ENCODE results near the gene ADAMTS16.

ADAMTS16 gene

DNA sequence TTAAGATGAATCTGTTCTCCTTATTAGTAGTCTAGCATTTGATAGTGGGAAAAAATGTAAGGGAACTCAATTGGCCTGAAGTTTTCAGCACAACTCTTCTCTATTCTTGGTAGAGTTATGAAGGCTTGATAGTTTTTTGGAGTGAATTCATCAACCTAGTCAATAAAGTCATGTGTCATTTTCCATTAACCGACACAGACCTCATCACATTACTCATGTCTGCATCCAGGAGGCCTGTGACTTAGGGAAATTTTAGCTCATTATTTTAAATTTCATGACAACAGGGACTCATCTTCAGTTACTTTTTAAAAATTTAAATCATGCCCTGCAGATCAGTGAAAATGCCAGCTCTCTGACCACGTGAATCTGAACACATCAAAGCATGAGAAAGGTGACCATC is 63.3 kb downstream of the ADAMTS16 start:
- Histone ChIP-seq H3K9ac (ENCODE audit: low read length) (no peak overlapping the region), H2AK5ac (ENCODE audit: low read length) (no peak overlapping the region), H2BK5ac (ENCODE audit: low read depth, low read length, poor library complexity) (no peak overlapping the region), H3K79me2 (ENCODE audit: control insufficient read depth, insufficient read depth, low read length, poor library complexity) (no peaks in the 10 kb centered on the region), H3K4me3 (ENCODE audit: low read depth, low read length) (no peak overlapping the region), H3K18ac (ENCODE audit: low read length) (no peak overlapping the region), H3K27me3 (ENCODE audit: insufficient read depth, low read length) (no peaks in the 10 kb centered on the region), H2AFZ (ENCODE audit: insufficient read depth, low read length, poor library complexity) (no peak overlapping the region), H3K27ac (ENCODE audit: low read depth, low read length) (no peak overlapping the region), H2BK12ac (ENCODE audit: low read length) (no peak overlapping the region), H4K8ac (ENCODE audit: low read depth, low read length) (no peak overlapping the region), H3K4ac (ENCODE audit: low read depth, low read length) (no peak overlapping the region), H3K79me1 (ENCODE audit: low read length) (peaks cover 2% of the 10 kb centered on the region), H3K4me1 (ENCODE audit: control insufficient read depth in 1 of 2, insufficient read depth in 2 of 2, low read length in 2 of 2) (peaks cover 0 to 2% of the 10 kb centered on the region in 2 experiments), H4K12ac (ENCODE audit: low read depth, low read length) (no peak overlapping the region), H3K14ac (ENCODE audit: low read length) (no peak overlapping the region), H4K91ac (ENCODE audit: low read depth, low read length) (no peak overlapping the region), H3K4me2 (ENCODE audit: low read length) (no peak overlapping the region), H2BK120ac (ENCODE audit: insufficient read depth, low read length, poor library complexity) (no peak overlapping the region), H3K9me3 (ENCODE audit: insufficient read depth, low read depth, low read length) (no peaks in the 10 kb centered on the region), H3K36me3 (ENCODE audit: control insufficient read depth in 1 of 2, insufficient read depth in 2 of 2, low read length in 2 of 2) (no peaks in the 10 kb centered on the region), H3K23ac (ENCODE audit: low read length) (no peak overlapping the region)
- no peak for DNase-seq
- WGBS (ENCODE audit: extremely low coverage, insufficient coverage, insufficient read length), result no CpG with 5 or more reads among the region's 2 CpGs

DNA sequence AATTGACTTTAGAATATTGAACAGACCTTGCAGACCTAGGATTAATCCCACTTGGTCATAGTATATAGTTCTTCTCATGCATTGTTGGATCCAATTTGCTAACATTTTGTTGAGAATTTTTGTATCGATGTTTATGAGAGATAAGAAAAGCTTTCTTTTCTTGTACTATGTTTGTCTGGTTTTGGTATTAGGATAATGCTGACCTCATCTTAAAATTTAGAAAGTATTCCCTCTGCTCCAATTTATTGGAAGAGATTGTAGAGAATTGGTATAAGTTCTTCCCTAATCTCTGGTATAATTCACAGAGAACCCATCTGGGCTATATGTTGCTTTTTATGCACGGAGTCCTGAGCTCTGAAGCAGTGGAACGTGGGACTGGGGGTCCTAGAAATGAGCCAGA is 67.7 kb downstream of the ADAMTS16 start:
- H2AK5ac ChIP-seq (ENCODE audit: low read length), result no peak overlapping the region
- H2AFZ ChIP-seq (ENCODE audit: insufficient read depth, low read length, poor library complexity), result no peak overlapping the region
- no peaks in the 10 kb centered on the region for H3K79me1 ChIP-seq (ENCODE audit: low read length)
- no peak overlapping the region for H4K8ac ChIP-seq (ENCODE audit: low read depth, low read length)
- no peak overlapping the region for H3K4ac ChIP-seq (ENCODE audit: low read depth, low read length)
- no peak overlapping the region for H3K4me3 ChIP-seq (ENCODE audit: low read depth, low read length)
- H3K4me2 ChIP-seq (ENCODE audit: low read length), result no peak overlapping the region
- no CpG with 5 or more reads among the region's 3 CpGs for WGBS (ENCODE audit: extremely low coverage, insufficient coverage, insufficient read length)
- no peak overlapping the region for H2BK12ac ChIP-seq (ENCODE audit: low read length)
- H3K9me3 ChIP-seq (ENCODE audit: insufficient read depth, low read depth, low read length), result no peaks in the 10 kb centered on the region
- no peak overlapping the region for H3K27ac ChIP-seq (ENCODE audit: low read depth, low read length)
- no peak for DNase-seq
- H3K36me3 ChIP-seq (ENCODE audit: control insufficient read depth in 1 of 2, insufficient read depth in 2 of 2, low read length in 2 of 2), result no peaks in the 10 kb centered on the region
- no peaks in the 10 kb centered on the region for H3K4me1 ChIP-seq (ENCODE audit: control insufficient read depth in 1 of 2, insufficient read depth in 2 of 2, low read length in 2 of 2)
- no peak overlapping the region for H3K23ac ChIP-seq (ENCODE audit: low read length)
- no peaks in the 10 kb centered on the region for H3K27me3 ChIP-seq (ENCODE audit: insufficient read depth, low read length)
- H3K14ac ChIP-seq (ENCODE audit: low read length), result no peak overlapping the region
- H3K79me2 ChIP-seq (ENCODE audit: control insufficient read depth, insufficient read depth, low read length, poor library complexity), result no peaks in the 10 kb centered on the region
- no peak overlapping the region for H3K18ac ChIP-seq (ENCODE audit: low read length)
- no peak overlapping the region for H4K91ac ChIP-seq (ENCODE audit: low read depth, low read length)
- no peak overlapping the region for H3K9ac ChIP-seq (ENCODE audit: low read length)
- H2BK120ac ChIP-seq (ENCODE audit: insufficient read depth, low read length, poor library complexity), result no peak overlapping the region
- H2BK5ac ChIP-seq (ENCODE audit: low read depth, low read length, poor library complexity), result no peak overlapping the region
- H4K12ac ChIP-seq (ENCODE audit: low read depth, low read length), result no peak overlapping the region

DNA sequence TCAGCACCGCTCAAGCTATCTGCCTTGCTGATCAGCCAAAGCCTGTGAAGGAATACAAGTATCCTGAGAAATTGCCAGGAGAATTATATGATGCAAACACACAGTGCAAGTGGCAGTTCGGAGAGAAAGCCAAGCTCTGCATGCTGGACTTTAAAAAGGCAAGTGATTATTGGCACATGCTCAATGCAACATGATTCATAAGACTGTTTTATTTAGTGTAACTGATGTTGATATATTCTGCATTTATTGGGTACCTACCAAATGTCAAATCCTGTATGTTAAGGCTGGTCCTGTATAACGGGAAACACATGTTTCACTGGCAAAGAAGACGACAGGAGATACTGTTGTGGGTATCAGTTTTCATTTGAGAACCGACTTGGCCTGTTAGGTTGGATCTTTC is 69.0 kb downstream of the ADAMTS16 start:
- no peak for DNase-seq
- H2AFZ ChIP-seq (ENCODE audit: insufficient read depth, low read length, poor library complexity), result no peak overlapping the region
- no peak overlapping the region for H4K12ac ChIP-seq (ENCODE audit: low read depth, low read length)
- no peaks in the 10 kb centered on the region for H3K4me1 ChIP-seq (ENCODE audit: control insufficient read depth in 1 of 2, insufficient read depth in 2 of 2, low read length in 2 of 2)
- H3K18ac ChIP-seq (ENCODE audit: low read length), result no peak overlapping the region
- no peak overlapping the region for H2BK5ac ChIP-seq (ENCODE audit: low read depth, low read length, poor library complexity)
- H3K9me3 ChIP-seq (ENCODE audit: insufficient read depth, low read depth, low read length), result no peaks in the 10 kb centered on the region
- H4K8ac ChIP-seq (ENCODE audit: low read depth, low read length), result no peak overlapping the region
- H2AK5ac ChIP-seq (ENCODE audit: low read length), result no peak overlapping the region
- no peak overlapping the region for H2BK12ac ChIP-seq (ENCODE audit: low read length)
- H3K4me3 ChIP-seq (ENCODE audit: low read depth, low read length), result no peak overlapping the region
- no peaks in the 10 kb centered on the region for H3K36me3 ChIP-seq (ENCODE audit: control insufficient read depth in 1 of 2, insufficient read depth in 2 of 2, low read length in 2 of 2)
- no peak overlapping the region for H2BK120ac ChIP-seq (ENCODE audit: insufficient read depth, low read length, poor library complexity)
- H3K23ac ChIP-seq (ENCODE audit: low read length), result no peak overlapping the region
- no peak overlapping the region for H3K14ac ChIP-seq (ENCODE audit: low read length)
- no peak overlapping the region for H4K91ac ChIP-seq (ENCODE audit: low read depth, low read length)
- H3K4me2 ChIP-seq (ENCODE audit: low read length), result peak overlapping the region; percentile 30
- no CpG with 5 or more reads among the region's 5 CpGs for WGBS (ENCODE audit: extremely low coverage, insufficient coverage, insufficient read length)
- no peak overlapping the region for H3K4ac ChIP-seq (ENCODE audit: low read depth, low read length)
- no peak overlapping the region for H3K27ac ChIP-seq (ENCODE audit: low read depth, low read length)
- no peaks in the 10 kb centered on the region for H3K27me3 ChIP-seq (ENCODE audit: insufficient read depth, low read length)
- H3K9ac ChIP-seq (ENCODE audit: low read length), result no peak overlapping the region
- H3K79me1 ChIP-seq (ENCODE audit: low read length), result no peaks in the 10 kb centered on the region
- no peaks in the 10 kb centered on the region for H3K79me2 ChIP-seq (ENCODE audit: control insufficient read depth, insufficient read depth, low read length, poor library complexity)

DNA sequence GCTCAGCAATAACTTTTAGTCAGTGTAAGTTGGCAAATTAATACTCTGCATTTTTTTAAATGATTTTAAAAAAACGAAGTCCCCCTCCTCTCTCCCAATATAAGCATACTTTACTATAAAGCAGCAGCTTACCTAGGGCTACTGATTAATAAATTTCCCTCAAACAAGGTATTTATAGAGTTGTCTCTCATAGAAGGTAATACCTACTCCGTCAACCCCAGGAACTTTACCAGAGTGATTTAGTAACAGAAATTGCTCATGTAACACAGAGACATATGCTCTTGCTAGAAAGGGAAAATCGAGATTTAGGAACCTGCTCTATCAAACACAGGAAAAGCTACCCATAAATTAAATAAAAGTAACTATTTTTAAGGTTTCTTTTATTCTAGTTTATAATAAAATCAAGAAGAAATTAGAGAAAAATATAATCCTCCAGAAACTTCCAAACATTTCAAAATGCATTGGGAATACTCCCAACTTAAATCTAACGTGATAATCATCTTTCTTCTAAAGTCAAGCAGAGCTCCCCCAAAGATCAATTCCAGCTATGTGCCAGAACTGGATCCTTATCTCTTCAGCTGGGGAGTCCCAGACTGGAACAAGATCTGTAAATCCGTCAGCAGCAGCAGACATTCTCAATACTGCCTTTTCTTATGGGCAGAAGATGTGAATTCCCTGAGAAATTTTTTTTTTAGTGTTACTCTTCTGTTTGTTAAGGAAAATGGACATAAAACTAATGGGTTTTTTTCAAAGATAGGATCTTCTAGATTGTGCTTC is 69.6 kb downstream of the ADAMTS16 start:
- H3K4ac ChIP-seq (ENCODE audit: low read depth, low read length), result no peak overlapping the region
- H3K4me3 ChIP-seq (ENCODE audit: low read depth, low read length), result no peak overlapping the region
- no peak overlapping the region for H3K4me2 ChIP-seq (ENCODE audit: low read length)
- H3K9ac ChIP-seq (ENCODE audit: low read length), result no peak overlapping the region
- no CpG with 5 or more reads among the region's 5 CpGs for WGBS (ENCODE audit: extremely low coverage, insufficient coverage, insufficient read length)
- H4K91ac ChIP-seq (ENCODE audit: low read depth, low read length), result no peak overlapping the region
- DNase-seq, result no peak
- no peaks in the 10 kb centered on the region for H3K4me1 ChIP-seq (ENCODE audit: control insufficient read depth in 1 of 2, insufficient read depth in 2 of 2, low read length in 2 of 2)
- H2BK12ac ChIP-seq (ENCODE audit: low read length), result no peak overlapping the region
- no peaks in the 10 kb centered on the region for H3K9me3 ChIP-seq (ENCODE audit: insufficient read depth, low read depth, low read length)
- no peak overlapping the region for H2AFZ ChIP-seq (ENCODE audit: insufficient read depth, low read length, poor library complexity)
- no peak overlapping the region for H2BK5ac ChIP-seq (ENCODE audit: low read depth, low read length, poor library complexity)
- no peaks in the 10 kb centered on the region for H3K79me1 ChIP-seq (ENCODE audit: low read length)
- H3K14ac ChIP-seq (ENCODE audit: low read length), result no peak overlapping the region
- no peaks in the 10 kb centered on the region for H3K79me2 ChIP-seq (ENCODE audit: control insufficient read depth, insufficient read depth, low read length, poor library complexity)
- peaks cover 0 to 2% of the 10 kb centered on the region in 2 experiments for H3K36me3 ChIP-seq (ENCODE audit: control insufficient read depth in 1 of 2, insufficient read depth in 2 of 2, low read length in 2 of 2)
- H2AK5ac ChIP-seq (ENCODE audit: low read length), result no peak overlapping the region
- H4K8ac ChIP-seq (ENCODE audit: low read depth, low read length), result no peak overlapping the region
- peak overlapping the region; percentile 4 for H3K27ac ChIP-seq (ENCODE audit: low read depth, low read length)
- H3K27me3 ChIP-seq (ENCODE audit: insufficient read depth, low read length), result no peaks in the 10 kb centered on the region
- H4K12ac ChIP-seq (ENCODE audit: low read depth, low read length), result no peak overlapping the region
- no peak overlapping the region for H3K23ac ChIP-seq (ENCODE audit: low read length)
- H2BK120ac ChIP-seq (ENCODE audit: insufficient read depth, low read length, poor library complexity), result no peak overlapping the region
- H3K18ac ChIP-seq (ENCODE audit: low read length), result no peak overlapping the region

Data from trophoblast cell (in vitro differentiated cells and primary cell).